GM12891 (cell line): ENCODE results near the gene CNTNAP5.

Source experiments
- PAX5 ChIP-seq: IDR thresholded peaks from 2 replicates; pipeline ENCODE4 v1.6.1; 2011; ENCODE audit warnings: low read length, moderate library complexity, mild to moderate bottlenecking; ENCODE audit not compliant: insufficient read depth, severe bottlenecking
- POLR2A ChIP-seq: IDR thresholded peaks from 2 replicates; pipeline ENCODE4 v1.6.1; 2011; ENCODE audit warnings: low read depth, low read length, control low read depth
- POLR2AphosphoS5 ChIP-seq: IDR thresholded peaks from 2 replicates; pipeline ENCODE4 v1.6.1; 2011; ENCODE audit warnings: low read depth, low read length, control low read depth
- POU2F2 ChIP-seq: IDR thresholded peaks from 2 replicates; pipeline ENCODE4 v1.6.1; 2011; ENCODE audit warnings: low read depth, mild to moderate bottlenecking, control low read depth, low read length, moderate library complexity
- SPI1 ChIP-seq: IDR thresholded peaks from 2 replicates; pipeline ENCODE4 v1.6.1; 2011; ENCODE audit warnings: low read depth, low read length, control low read depth
- TAF1 ChIP-seq: IDR thresholded peaks from 2 replicates; pipeline ENCODE4 v1.6.1; 2011; ENCODE audit warnings: low read depth, low read length, control low read depth

GRCh38 chr2:124575497-124575896 is 550.4 kb downstream of the CNTNAP5 start:
- TF ChIP-seq TAF1, result no peak
- TF ChIP-seq POLR2A, result no peak
- no peak for TF ChIP-seq POLR2AphosphoS5
- TF ChIP-seq POU2F2, result no peak
- no peak for TF ChIP-seq PAX5
- TF ChIP-seq SPI1, result no peak
